Activated naive CD8-positive, alpha-beta T cell treated with anti-CD3 and anti-CD28 coated beads, Interleukin-2, amount 10 ng/mL, durations not matched to agents 7 days and 5 days (primary cell): ENCODE results near the gene WDR5. TPM values are rescaled to one million over a fixed set of nuclear protein-coding genes. Genes with fewer than 3 reads are reported as not detected.
"Not testable (repeated sequence)": the region's sequence is repeated elsewhere in the genome, so short reads cannot be mapped to it uniquely, and the experiment has no call there.

Experiments
- ATAC-seq: fragments of 150-1000 bp; cut with Tn5 transposase; one replicate; pipeline ENCODE4 v1.10.0; 2021; ENCODE audit warnings: low read depth, moderate library complexity
- POLR2A ChIA-PET: fragments of 350-600 bp; sonication (Branson Sonifier 250); formaldehyde crosslinking; loops from one replicate; lab custom pipeline; 2021; ENCODE audit warnings: antibody characterized with exemption; lab: Charles Lee
- DNase-seq: peaks from one replicate; pipeline ENCODE4 v3.0.0; 2021
- H3K27ac Mint-ChIP-seq: one replicate; pipeline ENCODE4 v1.8.0; 2022; ENCODE audit warnings: mild to moderate bottlenecking, mixed read lengths
- H3K27me3 Mint-ChIP-seq: one replicate; pipeline ENCODE4 v1.8.0; 2022; ENCODE audit warnings: mild to moderate bottlenecking, moderate library complexity, mixed read lengths
- H3K36me3 Mint-ChIP-seq: one replicate; pipeline ENCODE4 v1.8.0; 2021; ENCODE audit warnings: mild to moderate bottlenecking, mixed read lengths
- H3K4me1 Mint-ChIP-seq: one replicate; pipeline ENCODE4 v1.8.0; 2021; ENCODE audit warnings: mixed read lengths
- H3K4me3 Mint-ChIP-seq: one replicate; pipeline ENCODE4 v1.8.0; 2022; ENCODE audit warnings: mild to moderate bottlenecking, moderate library complexity, mixed read lengths
- H3K9me3 Mint-ChIP-seq: one replicate; pipeline ENCODE4 v1.8.0; 2021; ENCODE audit warnings: mixed read lengths
- total RNA-seq, 2 experiments: library from RNA; stranded (reverse); gene quantifications; one replicate each; pipeline ENCODE4 v1.2.3, GENCODE V29; 2021

WDR5 gene
- 10 to 100 TPM; 35.4 to 37.6 TPM for total RNA-seq

DNA sequence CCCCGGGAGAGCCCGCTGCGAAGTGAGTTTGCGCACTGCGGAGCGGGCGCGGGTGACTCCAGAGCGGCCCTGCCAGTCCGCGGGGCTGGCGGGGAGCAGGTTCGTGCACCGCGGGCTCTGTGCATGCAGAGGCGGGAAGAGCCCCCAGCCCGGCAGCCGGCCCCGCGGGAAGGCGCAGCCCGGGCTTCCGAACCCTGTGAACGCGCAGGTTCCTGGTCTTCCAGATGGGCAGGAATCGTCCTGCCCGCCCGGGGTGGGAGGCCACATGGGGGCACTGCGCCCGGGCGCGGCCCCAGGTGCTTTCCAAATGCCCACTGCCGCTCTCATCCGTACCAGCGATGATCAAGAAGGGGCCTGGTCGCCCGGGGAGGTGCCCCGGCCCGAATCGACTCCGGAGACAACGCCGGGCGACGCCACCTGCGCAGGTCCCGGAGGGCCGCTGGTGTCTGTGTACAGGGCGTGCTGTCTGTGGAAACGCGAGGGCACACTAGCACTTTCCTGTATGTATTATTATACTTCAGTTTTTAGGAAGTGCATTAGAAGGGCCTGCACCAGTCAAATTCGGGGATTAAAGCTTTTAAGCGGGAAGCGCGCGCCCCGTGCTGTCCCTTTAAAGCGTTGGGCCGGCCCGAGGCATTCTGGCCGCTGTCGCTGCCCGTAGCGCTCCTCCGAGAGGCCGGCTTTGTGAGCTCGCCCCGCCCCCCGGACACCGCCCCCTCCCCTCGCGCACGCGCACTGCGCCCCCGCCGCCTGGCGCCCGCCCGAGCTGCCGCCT lies at the start of gene WDR5:
Gene WDR5, plus strand, starts transcription at position 740 of the 775 bp plus-strand sequence. CDS start 3,796 bp downstream, outside the sequence.
- DNase-seq: peak; percentile 95
- peaks cover 29% of the 10 kb centered on the region for H3K4me1 Mint-ChIP-seq
- no peaks in the 10 kb centered on the region for H3K27me3 Mint-ChIP-seq

GRCh38 chr9:134088063-134088725 lies 47.7 kb upstream of the WDR5 start:
- Mint-ChIP-seq H3K27me3 (peaks cover 20% of the 10 kb centered on the region), H3K4me3 (no peak overlapping the region), H3K36me3 (no peaks in the 10 kb centered on the region), H3K27ac (no peak overlapping the region), H3K4me1 (no peaks in the 10 kb centered on the region), H3K9me3 (peaks cover 2% of the 10 kb centered on the region)
- ATAC-seq: no peak
- DNase-seq: no peak
- POLR2A ChIA-PET: no interaction called here

More for the DNA sequence above, at the start of gene WDR5:
- no peaks in the 10 kb centered on the region for H3K9me3 Mint-ChIP-seq
- peak within 1 kb of the TSS; percentile 99 for H3K4me3 Mint-ChIP-seq
- peak within 1 kb of the TSS; percentile 89 for H3K27ac Mint-ChIP-seq
- POLR2A ChIA-PET: interaction anchor here (0.7 to 2.5 kb wide), 9 partner anchors 11 to 320 kb away, joined by 3 to 44 read pairs (median 9); partner anchors contain the start of genes BRD3OS and RNU6ATAC
- peak; percentile 73 for ATAC-seq
- peaks cover 8% of the 10 kb centered on the region for H3K36me3 Mint-ChIP-seq

DNA sequence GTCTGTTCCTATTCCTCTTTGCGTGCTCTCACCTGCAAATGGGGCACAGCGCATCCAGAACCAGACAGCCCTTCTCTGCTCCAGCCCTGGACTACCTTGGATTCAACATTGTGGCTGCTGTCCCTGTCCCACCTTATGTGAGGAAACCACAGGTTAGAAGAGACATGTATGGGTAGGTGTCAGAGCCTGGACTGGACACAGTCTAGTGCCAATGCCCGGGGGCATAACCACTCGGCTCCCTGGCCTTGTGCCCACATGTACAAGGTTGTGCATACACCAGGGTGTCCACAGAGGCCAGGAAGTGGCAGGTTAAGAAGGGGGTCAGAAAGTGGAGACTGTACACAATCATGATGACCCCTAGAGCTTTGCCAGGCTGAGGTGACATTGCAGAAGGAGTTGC lies 45.9 kb upstream of the WDR5 start:
- no peak for DNase-seq
- POLR2A ChIA-PET: no interaction called here
- Mint-ChIP-seq H3K4me3 (no peak overlapping the region), H3K36me3 (no peaks in the 10 kb centered on the region), H3K27me3 (peaks cover 20% of the 10 kb centered on the region), H3K9me3 (peaks cover 2% of the 10 kb centered on the region), H3K27ac (no peak overlapping the region), H3K4me1 (no peaks in the 10 kb centered on the region)
- no peak for ATAC-seq

DNA sequence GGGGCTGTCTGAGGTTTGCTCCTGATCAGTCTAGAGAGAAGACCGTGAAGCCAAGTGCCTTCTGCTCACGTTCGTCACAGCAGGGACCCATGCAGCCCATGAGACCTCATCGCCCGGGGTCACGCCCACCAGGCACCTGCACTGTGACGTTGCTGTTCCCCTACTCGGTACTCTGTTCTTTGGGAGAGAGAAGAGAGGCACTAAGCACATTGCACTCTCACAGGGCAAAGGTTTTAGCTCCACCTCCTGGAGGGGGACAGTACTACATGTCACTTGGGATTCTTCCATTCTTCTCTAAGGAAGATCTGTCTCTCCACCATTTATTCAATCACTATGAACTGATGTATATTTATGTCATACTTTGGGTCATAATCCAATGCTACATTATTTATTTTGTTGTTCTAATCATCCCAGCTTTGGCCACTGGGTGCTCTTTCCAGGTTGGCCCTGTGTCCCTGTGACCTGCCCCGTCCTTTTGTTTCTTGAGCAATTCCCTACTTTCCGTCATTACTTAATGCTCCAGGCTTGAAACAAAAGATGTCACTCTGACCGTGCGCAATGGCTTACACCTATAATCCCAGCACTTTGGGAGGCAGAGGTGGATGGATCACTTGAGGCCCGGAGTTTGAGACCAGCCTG lies 36.6 kb upstream of the WDR5 start:
- H3K4me1 Mint-ChIP-seq: peaks cover 3% of the 10 kb centered on the region
- POLR2A ChIA-PET: no interaction called here
- no peak overlapping the region for H3K27ac Mint-ChIP-seq
- peaks cover 6% of the 10 kb centered on the region for H3K27me3 Mint-ChIP-seq
- DNase-seq (peak; percentile 44), ATAC-seq (peak; percentile 88)
- peaks cover 2% of the 10 kb centered on the region for H3K9me3 Mint-ChIP-seq
- H3K4me3 Mint-ChIP-seq: no peak overlapping the region
- H3K36me3 Mint-ChIP-seq: no peaks in the 10 kb centered on the region

DNA sequence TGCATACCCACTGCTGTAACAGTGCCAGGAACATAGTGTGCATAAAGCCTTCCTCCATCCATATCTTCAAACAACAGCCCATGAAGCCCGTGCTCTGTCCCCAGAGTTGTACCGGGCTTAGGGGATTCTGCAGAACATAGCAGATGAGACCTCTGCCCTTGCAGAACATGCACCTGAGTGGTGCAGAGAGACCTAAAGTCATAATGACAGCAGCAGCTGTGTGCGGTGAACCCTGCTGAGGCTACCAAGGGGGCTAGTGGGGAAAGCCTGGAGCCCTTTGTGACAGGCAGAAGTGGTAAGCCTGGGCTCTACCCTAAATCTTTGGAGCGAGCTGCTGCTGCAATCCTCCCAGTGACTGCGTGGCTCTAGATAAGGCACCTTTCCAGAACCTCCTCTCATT lies 35.8 kb upstream of the WDR5 start:
- Mint-ChIP-seq H3K9me3 (peaks cover 2% of the 10 kb centered on the region), H3K4me3 (no peak overlapping the region), H3K27ac (no peak overlapping the region), H3K27me3 (peaks cover 7% of the 10 kb centered on the region), H3K36me3 (no peaks in the 10 kb centered on the region), H3K4me1 (peaks cover 3% of the 10 kb centered on the region)
- POLR2A ChIA-PET: no interaction called here
- no peak for ATAC-seq
- DNase-seq: no peak

DNA sequence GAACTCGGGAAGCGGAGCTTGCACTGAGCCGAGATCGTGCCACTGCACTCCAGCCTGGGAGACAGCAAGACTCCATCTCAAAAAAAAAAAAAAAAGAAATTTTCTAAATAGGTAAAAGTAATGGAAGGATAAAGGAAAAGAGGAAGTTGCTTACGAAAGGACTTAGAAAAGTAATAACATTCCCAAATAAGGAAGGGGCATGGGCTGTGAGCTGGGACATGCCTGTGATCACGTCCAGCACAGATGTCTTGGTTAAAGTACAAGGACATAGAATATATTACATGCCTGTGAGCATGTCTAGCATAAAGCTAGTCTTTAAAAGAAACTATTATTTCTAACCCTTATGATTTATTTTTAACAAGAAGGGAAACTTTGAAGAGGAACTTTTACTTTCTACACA lies 34.7 kb upstream of the WDR5 start:
- H3K36me3 Mint-ChIP-seq, H3K4me1 Mint-ChIP-seq, H3K4me3 Mint-ChIP-seq, H3K9me3 Mint-ChIP-seq, H3K27me3 Mint-ChIP-seq, ATAC-seq, POLR2A ChIA-PET, H3K27ac Mint-ChIP-seq, DNase-seq: not testable (repeated sequence)

DNA sequence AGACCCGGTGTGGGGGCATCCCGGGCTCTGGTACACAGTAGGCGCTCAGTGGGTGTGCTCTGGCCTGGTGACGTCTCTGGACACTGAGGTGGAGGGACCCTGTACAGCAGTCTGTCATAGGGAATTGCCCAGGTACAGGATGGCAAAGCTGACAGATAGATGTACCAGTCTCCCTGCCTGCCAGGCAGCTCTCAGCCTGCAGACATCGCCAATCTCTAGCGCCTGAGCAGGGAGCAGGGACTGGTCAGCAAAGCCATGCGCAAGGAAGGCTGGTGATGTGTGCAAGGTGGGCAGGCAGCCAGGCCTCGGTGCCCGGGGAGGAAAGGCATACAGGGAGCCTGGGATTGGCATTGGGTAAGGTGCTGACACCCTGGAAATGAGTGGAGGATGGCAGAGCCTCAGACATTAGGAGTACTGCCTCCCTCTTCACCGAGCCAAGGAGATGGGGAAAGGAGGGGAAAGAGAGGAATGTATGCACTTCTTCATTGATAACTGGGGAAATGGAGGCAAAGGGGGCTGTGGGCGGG lies 34.2 kb upstream of the WDR5 start:
- Mint-ChIP-seq H3K27me3 (peaks cover 8% of the 10 kb centered on the region), H3K27ac (no peak overlapping the region), H3K9me3 (peaks cover 2% of the 10 kb centered on the region), H3K4me3 (no peak overlapping the region), H3K4me1 (peaks cover 3% of the 10 kb centered on the region), H3K36me3 (no peaks in the 10 kb centered on the region)
- POLR2A ChIA-PET: no interaction called here
- ATAC-seq (no peak), DNase-seq (no peak)

- DNase-seq (no peak), ATAC-seq (no peak)
- Mint-ChIP-seq H3K9me3 (peaks cover 2% of the 10 kb centered on the region), H3K4me3 (no peak overlapping the region), H3K27ac (no peak overlapping the region), H3K36me3 (no peaks in the 10 kb centered on the region), H3K4me1 (peaks cover 3% of the 10 kb centered on the region), H3K27me3 (peaks cover 11% of the 10 kb centered on the region)
- POLR2A ChIA-PET: no interaction called here
Observed at GRCh38 chr9:134103391-134103998, 32.4 kb upstream of the WDR5 start.

GRCh38 chr9:134111064-134111463 lies 24.8 kb upstream of the WDR5 start:
- Mint-ChIP-seq H3K9me3 (no peaks in the 10 kb centered on the region), H3K27ac (no peak overlapping the region), H3K4me3 (no peak overlapping the region), H3K36me3 (no peaks in the 10 kb centered on the region), H3K4me1 (peaks cover 1% of the 10 kb centered on the region), H3K27me3 (peaks cover 6% of the 10 kb centered on the region)
- ATAC-seq (no peak), DNase-seq (no peak)
- POLR2A ChIA-PET: no interaction called here

DNA sequence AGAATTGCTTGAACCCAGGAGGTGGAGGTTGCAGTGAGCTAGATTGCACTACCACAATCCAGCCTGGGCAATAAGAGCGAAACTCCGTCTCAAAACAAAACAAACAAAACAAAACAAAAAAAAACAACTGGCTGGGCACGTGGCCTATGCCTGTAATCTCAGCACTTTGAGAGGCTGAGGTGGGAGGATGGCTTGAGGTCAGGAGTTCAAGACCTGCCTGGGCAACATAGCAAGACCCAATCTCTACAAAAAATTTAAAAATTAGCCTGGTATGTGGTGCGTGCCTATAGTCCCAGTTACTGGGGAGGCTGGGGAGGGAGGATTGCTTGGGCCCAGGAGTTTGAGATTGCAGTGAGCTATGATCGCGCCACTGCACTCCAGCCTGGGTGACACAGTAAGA lies 23.3 kb upstream of the WDR5 start:
- Mint-ChIP-seq H3K27me3 (peaks cover 6% of the 10 kb centered on the region), H3K36me3 (no peaks in the 10 kb centered on the region), H3K4me1 (peaks cover 1% of the 10 kb centered on the region), H3K9me3 (no peaks in the 10 kb centered on the region), H3K27ac (no peak overlapping the region), H3K4me3 (no peak overlapping the region)
- DNase-seq (no peak), ATAC-seq (no peak)
- POLR2A ChIA-PET: interaction anchor here (0.5 kb wide), 1 partner anchor 52 kb away, joined by 3 read pairs; the partner anchor contains the start of gene RNU6ATAC

DNA sequence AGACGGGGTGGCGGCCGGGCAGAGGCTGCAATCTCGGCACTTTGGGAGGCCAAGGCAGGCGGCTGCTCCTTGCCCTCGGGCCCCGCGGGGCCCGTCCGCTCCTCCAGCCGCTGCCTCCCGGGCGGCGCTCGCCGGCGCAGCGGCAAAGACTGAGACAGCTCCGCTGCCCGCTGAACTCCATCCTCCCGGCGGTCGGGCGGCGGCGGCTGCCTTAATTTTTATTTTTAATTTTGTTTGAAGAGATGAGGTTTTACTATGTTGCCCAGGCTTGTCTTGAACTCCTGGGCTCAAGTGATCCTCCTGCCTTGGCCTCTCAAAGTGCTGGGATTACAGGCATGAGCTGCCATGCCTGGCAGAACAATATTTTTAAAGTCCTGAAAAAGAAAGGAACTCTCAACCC lies 16.9 kb upstream of the WDR5 start:
- H3K4me1 Mint-ChIP-seq, DNase-seq, POLR2A ChIA-PET, H3K27me3 Mint-ChIP-seq, H3K36me3 Mint-ChIP-seq, H3K27ac Mint-ChIP-seq, H3K9me3 Mint-ChIP-seq, H3K4me3 Mint-ChIP-seq, ATAC-seq: not testable (repeated sequence)

- Mint-ChIP-seq H3K36me3 (no peaks in the 10 kb centered on the region), H3K9me3 (no peaks in the 10 kb centered on the region), H3K27me3 (peaks cover 2% of the 10 kb centered on the region), H3K4me3 (no peak overlapping the region), H3K4me1 (peaks cover 3% of the 10 kb centered on the region), H3K27ac (no peak overlapping the region)
- POLR2A ChIA-PET: no interaction called here
- DNase-seq (no peak), ATAC-seq (no peak)
Observed at GRCh38 chr9:134123764-134124128, 12.1 kb upstream of the WDR5 start.

- no peaks in the 10 kb centered on the region for H3K36me3 Mint-ChIP-seq
- POLR2A ChIA-PET: no interaction called here
Observed at GRCh38 chr9:134125413-134126095, 10.3 kb upstream of the WDR5 start.

More at GRCh38 chr9:134125413-134126095, 10.3 kb upstream of the WDR5 start:
- ATAC-seq: no peak
- DNase-seq: no peak
- H3K27me3 Mint-ChIP-seq: no peaks in the 10 kb centered on the region
- no peak overlapping the region for H3K27ac Mint-ChIP-seq
- H3K4me1 Mint-ChIP-seq: peaks cover 3% of the 10 kb centered on the region
- no peaks in the 10 kb centered on the region for H3K9me3 Mint-ChIP-seq
- H3K4me3 Mint-ChIP-seq: no peak overlapping the region
